ENCODE data around the gene RALGDS. TPM values are rescaled to one million over a fixed set of nuclear protein-coding genes. Genes with fewer than 3 reads are reported as not detected.

RALGDS gene
- total and polyA plus RNA-seq, 2 of the 13 experiments (the other 11 are each of a cell fraction or from before 2014, with no cell fraction given), result 12.9 to 25.5 TPM

GRCh38 chr9:133133681-133134387 is 12.8 kb upstream of the RALGDS start (continued):
- TF ChIP-seq FOXJ3 (CRISPR knock-in tag; IDR thresholded peaks at IDR 0.05; ENCODE audit: borderline replicate concordance) (peak; percentile 81; the same call in 1 of the 2 replicates), ZNF740 (CRISPR knock-in tag; IDR thresholded peaks at IDR 0.05) (no peak), NR2F6 (IDR thresholded peaks at IDR 0.05) (no peak), NR2F6 (CRISPR knock-in tag; IDR thresholded peaks at IDR 0.05) (peak; percentile 61; the same call in 1 of the 2 replicates), HMG20A (CRISPR knock-in tag; IDR thresholded peaks at IDR 0.05; ENCODE audit: borderline replicate concordance) (peak; percentile 54; the same call in 1 of the 2 replicates), POGK (CRISPR knock-in tag; conservative IDR thresholded peaks at IDR 0.05) (no peak), ESRRA (CRISPR knock-in tag; IDR thresholded peaks at IDR 0.05; ENCODE audit: low read depth) (no peak), ZNF558 (CRISPR knock-in tag; IDR thresholded peaks at IDR 0.05; ENCODE audit: borderline replicate concordance) (no peak), NFKB2 (CRISPR knock-in tag; IDR thresholded peaks at IDR 0.05; ENCODE audit: borderline replicate concordance) (peak; percentile 65; the same call in 1 of the 2 replicates), ZNF318 (CRISPR knock-in tag; IDR thresholded peaks at IDR 0.05) (no peak), MIER3 (CRISPR knock-in tag; IDR thresholded peaks at IDR 0.05; ENCODE audit: borderline replicate concordance) (peak; percentile 56; the same call in 1 of the 2 replicates), RFX3 (CRISPR knock-in tag; IDR thresholded peaks at IDR 0.05) (peak; percentile 74), ZNF513 (CRISPR knock-in tag; conservative IDR thresholded peaks at IDR 0.05) (no peak), ZNF724P (CRISPR knock-in tag; IDR thresholded peaks at IDR 0.05; ENCODE audit: borderline replicate concordance) (no peak)
